SH-SY5Y (cell line): ENCODE data around the gene NT5M.

Source experiments
- GATA2 ChIP-seq: IDR thresholded peaks from 2 replicates; pipeline ENCODE4 v1.6.1; 2011; ENCODE audit warnings: mild to moderate bottlenecking, low read depth, low read length
- GATA3 ChIP-seq: IDR thresholded peaks from 2 replicates; pipeline ENCODE4 v1.6.1; 2011; ENCODE audit warnings: low read depth, mild to moderate bottlenecking, low read length, moderate library complexity

DNA sequence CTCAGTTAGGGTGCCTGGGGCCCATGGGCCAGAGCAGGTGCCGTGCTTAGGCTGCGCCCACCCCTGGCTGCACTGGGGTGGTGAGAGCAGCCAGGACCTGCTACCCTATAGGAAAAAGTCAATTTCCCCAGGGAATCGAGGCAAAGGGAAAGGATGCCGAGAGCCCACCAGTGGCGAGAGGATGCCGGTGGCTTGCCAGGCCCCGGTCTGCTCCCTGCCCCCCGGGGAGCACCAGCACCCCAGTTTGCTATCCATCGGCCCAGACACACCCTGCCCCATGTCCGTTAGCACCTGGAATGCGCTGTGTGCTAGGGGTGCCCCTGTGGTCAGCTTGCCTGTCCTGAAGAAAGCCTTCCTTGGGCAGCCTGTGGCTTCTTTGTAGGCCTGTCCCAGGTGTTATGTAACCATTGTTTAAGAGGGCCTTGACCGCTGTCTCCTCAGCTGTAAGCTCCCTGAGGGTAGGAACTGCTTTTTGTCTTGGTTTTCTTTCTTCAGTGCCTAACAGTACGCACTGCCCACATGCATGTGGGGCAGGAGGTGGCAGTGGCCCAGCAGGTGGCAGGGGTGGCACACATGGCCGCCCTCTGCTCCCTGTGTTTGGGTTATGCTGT lies 40.8 kb downstream of the NT5M start:
- TF ChIP-seq GATA3, result no peak
- TF ChIP-seq GATA2, result no peak
